ENCODE measurements around the gene MCTP1.

Gene MCTP1

DNA sequence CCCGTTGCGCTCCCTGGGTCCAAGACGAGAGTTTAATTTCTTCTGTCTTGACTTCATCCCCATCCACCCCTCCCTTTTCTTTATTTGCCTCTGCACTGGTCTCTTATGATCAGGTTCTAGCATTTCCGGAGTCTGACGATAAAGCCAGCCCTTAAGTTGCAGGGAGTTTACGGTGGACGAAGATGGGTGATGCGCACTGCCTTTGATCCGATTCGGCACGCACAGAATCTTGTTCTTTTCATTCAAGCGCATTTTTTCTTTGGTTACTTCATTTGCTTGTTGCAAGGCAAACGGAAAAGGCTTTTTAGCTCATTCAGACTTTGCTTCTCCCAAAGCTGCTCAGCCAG is 488 bp upstream of the MCTP1 start:
- no peak for TF ChIP-seq FOXM1 (IDR thresholded peaks at IDR 0.05; ENCODE audit: borderline replicate concordance, low read depth)
- TF ChIP-seq, protein P1, sequence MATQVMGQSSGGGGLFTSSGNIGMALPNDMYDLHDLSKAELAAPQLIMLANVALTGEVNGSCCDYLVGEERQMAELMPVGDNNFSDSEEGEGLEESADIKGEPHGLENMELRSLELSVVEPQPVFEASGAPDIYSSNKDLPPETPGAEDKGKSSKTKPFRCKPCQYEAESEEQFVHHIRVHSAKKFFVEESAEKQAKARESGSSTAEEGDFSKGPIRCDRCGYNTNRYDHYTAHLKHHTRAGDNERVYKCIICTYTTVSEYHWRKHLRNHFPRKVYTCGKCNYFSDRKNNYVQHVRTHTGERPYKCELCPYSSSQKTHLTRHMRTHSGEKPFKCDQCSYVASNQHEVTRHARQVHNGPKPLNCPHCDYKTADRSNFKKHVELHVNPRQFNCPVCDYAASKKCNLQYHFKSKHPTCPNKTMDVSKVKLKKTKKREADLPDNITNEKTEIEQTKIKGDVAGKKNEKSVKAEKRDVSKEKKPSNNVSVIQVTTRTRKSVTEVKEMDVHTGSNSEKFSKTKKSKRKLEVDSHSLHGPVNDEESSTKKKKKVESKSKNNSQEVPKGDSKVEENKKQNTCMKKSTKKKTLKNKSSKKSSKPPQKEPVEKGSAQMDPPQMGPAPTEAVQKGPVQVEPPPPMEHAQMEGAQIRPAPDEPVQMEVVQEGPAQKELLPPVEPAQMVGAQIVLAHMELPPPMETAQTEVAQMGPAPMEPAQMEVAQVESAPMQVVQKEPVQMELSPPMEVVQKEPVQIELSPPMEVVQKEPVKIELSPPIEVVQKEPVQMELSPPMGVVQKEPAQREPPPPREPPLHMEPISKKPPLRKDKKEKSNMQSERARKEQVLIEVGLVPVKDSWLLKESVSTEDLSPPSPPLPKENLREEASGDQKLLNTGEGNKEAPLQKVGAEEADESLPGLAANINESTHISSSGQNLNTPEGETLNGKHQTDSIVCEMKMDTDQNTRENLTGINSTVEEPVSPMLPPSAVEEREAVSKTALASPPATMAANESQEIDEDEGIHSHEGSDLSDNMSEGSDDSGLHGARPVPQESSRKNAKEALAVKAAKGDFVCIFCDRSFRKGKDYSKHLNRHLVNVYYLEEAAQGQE (IDR thresholded peaks at IDR 0.05; ENCODE audit: low read depth): no peak
- no peak for TF ChIP-seq CEBPB (IDR thresholded peaks at IDR 0.05)
- TF ChIP-seq NFIC (IDR thresholded peaks at IDR 0.05): no peak
- no peak for TF ChIP-seq TAF1 (IDR thresholded peaks at IDR 0.05; ENCODE audit: low read depth)
- TF ChIP-seq RAD21 (IDR thresholded peaks at IDR 0.05; ENCODE audit: low read depth): no peak
- no peak for TF ChIP-seq EGR1 (IDR thresholded peaks at IDR 0.05)
- no peak for TF ChIP-seq YY1 (IDR thresholded peaks at IDR 0.05; ENCODE audit: low read depth)
- TF ChIP-seq EP300 (IDR thresholded peaks at IDR 0.05; ENCODE audit: borderline replicate concordance): no peak
- TF ChIP-seq ZBTB7A (IDR thresholded peaks at IDR 0.05; ENCODE audit: low read depth): no peak
- TF ChIP-seq, protein P2, sequence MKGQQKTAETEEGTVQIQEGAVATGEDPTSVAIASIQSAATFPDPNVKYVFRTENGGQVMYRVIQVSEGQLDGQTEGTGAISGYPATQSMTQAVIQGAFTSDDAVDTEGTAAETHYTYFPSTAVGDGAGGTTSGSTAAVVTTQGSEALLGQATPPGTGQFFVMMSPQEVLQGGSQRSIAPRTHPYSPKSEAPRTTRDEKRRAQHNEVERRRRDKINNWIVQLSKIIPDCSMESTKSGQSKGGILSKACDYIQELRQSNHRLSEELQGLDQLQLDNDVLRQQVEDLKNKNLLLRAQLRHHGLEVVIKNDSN (IDR thresholded peaks at IDR 0.05): no peak
- TF ChIP-seq CREB1 (IDR thresholded peaks at IDR 0.05; ENCODE audit: low read depth): no peak

DNA sequence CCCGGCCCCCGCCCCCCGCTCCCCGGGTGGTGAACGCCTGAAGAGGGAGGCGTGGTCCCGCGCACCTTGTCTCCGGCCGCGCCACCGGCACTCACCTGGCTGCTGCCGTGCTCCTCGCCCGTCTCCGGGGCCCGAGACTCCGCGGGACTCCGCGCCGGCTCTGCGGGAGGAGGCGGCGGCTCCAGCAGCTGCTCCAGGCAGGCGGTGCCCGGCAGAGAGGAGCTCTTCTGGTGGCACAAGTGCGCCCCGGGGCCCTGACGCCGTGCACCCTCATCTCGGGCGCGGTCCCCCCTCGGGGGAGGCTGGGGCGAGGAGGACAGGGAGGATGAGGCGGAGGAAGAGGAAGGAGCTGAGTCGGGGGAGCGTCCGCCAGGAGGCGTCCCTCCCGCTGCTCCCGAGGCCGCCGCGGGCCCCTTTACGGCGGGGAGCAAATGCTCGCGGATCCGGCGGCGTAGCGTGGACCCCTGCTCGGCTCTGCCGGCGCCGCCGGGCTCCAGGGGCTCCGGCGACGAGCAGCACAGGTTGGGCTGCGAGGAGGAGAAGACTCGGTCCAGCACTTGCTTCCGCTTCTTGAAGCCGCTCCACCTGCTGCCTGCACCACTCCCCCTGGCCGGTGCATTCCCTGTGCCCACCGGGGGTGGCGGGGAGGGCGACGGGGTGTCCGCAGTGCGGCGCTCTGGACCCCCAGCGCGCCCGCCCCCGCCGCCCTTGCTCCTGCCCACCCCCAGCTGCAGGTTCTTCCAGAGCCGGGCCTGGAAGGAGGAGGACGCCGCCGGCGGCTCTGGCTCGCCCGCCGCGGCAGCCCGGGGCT is 928 bp downstream of the MCTP1 start:
- TF ChIP-seq RAD21 (IDR thresholded peaks at IDR 0.05; ENCODE audit: low read depth) (peak; percentile 21; the same call in 1 of the 2 replicates), YY1 (IDR thresholded peaks at IDR 0.05; ENCODE audit: low read depth) (no peak)

DNA sequence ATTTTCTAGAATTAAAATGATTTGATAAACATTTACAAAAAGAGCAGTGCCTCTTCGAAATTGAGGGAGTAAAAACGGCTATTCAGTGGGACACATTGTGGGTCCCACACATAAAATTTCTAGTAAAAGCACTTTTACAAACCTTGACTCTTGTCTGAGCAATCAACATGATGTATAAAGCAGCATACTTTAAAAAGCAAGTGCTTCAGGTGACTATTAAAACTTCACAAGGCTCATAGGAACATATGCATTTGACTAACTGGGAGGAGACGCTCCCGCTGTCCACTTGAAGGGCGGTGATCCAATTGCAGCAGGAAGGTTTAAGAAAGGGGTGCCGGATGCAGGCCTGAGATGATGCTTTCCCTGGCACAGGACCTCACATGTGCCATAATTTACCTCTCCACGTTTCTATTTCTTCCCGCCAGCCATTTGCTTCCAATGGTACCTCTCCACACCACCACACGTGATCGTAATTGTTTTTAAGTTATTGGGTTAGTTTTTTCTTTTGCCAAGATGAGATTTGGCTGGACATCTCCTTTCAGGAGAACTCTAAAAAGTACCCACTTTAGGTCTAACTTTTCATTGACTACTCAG is 1.8 kb downstream of the MCTP1 start:
- TF ChIP-seq EP300 (IDR thresholded peaks at IDR 0.05; ENCODE audit: borderline replicate concordance) (no peak), TEAD4 (IDR thresholded peaks at IDR 0.05) (no peak), YY1 (IDR thresholded peaks at IDR 0.05; ENCODE audit: low read depth) (no peak), NFIC (IDR thresholded peaks at IDR 0.05) (no peak), CREB1 (IDR thresholded peaks at IDR 0.05; ENCODE audit: low read depth) (no peak), CEBPB (IDR thresholded peaks at IDR 0.05) (no peak), FOXM1 (IDR thresholded peaks at IDR 0.05; ENCODE audit: borderline replicate concordance, low read depth) (no peak), TAF1 (IDR thresholded peaks at IDR 0.05; ENCODE audit: low read depth) (no peak), RAD21 (IDR thresholded peaks at IDR 0.05; ENCODE audit: low read depth) (no peak), TCF12 (IDR thresholded peaks at IDR 0.05; ENCODE audit: low read depth) (no peak), ZBTB7A (IDR thresholded peaks at IDR 0.05; ENCODE audit: low read depth) (no peak), EGR1 (IDR thresholded peaks at IDR 0.05) (no peak)
- TF ChIP-seq, protein P2 (IDR thresholded peaks at IDR 0.05): no peak
- TF ChIP-seq, protein P3, sequence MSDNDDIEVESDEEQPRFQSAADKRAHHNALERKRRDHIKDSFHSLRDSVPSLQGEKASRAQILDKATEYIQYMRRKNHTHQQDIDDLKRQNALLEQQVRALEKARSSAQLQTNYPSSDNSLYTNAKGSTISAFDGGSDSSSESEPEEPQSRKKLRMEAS (IDR thresholded peaks at IDR 0.05): no peak
- TF ChIP-seq, protein P1 (IDR thresholded peaks at IDR 0.05; ENCODE audit: low read depth): no peak

DNA sequence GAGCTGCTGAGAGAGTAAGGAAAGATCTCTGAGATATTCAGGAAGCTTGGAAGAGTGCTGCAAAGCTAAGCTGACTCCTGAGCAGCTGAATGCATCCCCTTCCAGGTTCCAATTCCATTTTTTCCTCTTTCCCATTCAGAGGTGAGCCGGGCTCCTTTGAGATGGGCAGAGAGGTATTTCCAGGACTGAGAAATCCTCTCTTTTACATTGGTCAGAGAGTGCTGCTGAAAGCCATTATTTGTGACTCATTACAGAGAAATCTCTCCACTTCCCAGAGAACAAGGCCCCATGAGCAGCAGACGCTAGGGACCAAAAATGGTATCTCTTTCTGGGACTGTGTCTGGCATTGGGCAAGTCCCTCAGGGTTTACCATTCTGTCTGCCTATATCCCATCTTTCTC is 3.7 kb downstream of the MCTP1 start:
- no peak for TF ChIP-seq NFIC (IDR thresholded peaks at IDR 0.05)
- TF ChIP-seq, protein P2 (IDR thresholded peaks at IDR 0.05): no peak
- TF ChIP-seq TEAD4 (IDR thresholded peaks at IDR 0.05): no peak
- TF ChIP-seq CEBPB (IDR thresholded peaks at IDR 0.05): no peak
- TF ChIP-seq, protein P3 (IDR thresholded peaks at IDR 0.05): no peak
- TF ChIP-seq FOXM1 (IDR thresholded peaks at IDR 0.05; ENCODE audit: borderline replicate concordance, low read depth): no peak
- TF ChIP-seq EGR1 (IDR thresholded peaks at IDR 0.05): no peak
- TF ChIP-seq TAF1 (IDR thresholded peaks at IDR 0.05; ENCODE audit: low read depth): no peak
- TF ChIP-seq RAD21 (IDR thresholded peaks at IDR 0.05; ENCODE audit: low read depth): no peak
- TF ChIP-seq, protein P1 (IDR thresholded peaks at IDR 0.05; ENCODE audit: low read depth): no peak
